ENCODE data around the gene DNAJC2. TPM values are rescaled to one million over a fixed set of nuclear protein-coding genes. Genes with fewer than 3 reads are reported as not detected.

DNAJC2 gene
- polyA plus RNA-seq, 1 donor from 2014 or later = 29.7 TPM

DNA sequence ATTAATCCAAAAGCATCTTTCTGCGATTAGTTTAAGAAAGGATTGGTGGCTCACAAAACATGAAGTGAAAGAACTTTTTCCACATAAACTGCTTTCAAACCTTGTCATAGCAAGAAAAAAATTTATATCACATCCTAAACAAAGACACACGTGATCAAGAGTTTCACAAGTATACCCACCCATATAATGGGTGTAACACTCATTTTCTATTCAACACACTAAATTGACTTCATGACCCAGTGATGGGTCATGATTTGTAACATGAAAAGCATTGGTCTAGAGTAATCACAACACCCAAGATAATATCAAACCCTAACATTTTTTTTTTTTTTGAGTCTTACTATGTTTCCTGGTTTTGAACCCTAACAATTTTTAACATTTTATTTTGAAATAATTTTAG, 29.7 kb downstream of the DNAJC2 start:
- H3K9me3 ChIP-seq (ENCODE audit: low read length) = no peaks in the 10 kb centered on the region
- H3K9me2 ChIP-seq (ENCODE audit: insufficient read depth, low read length) = no peaks in the 10 kb centered on the region
- peaks cover 35% of the 10 kb centered on the region for H3K36me3 ChIP-seq (ENCODE audit: insufficient read depth, low read length)

DNA sequence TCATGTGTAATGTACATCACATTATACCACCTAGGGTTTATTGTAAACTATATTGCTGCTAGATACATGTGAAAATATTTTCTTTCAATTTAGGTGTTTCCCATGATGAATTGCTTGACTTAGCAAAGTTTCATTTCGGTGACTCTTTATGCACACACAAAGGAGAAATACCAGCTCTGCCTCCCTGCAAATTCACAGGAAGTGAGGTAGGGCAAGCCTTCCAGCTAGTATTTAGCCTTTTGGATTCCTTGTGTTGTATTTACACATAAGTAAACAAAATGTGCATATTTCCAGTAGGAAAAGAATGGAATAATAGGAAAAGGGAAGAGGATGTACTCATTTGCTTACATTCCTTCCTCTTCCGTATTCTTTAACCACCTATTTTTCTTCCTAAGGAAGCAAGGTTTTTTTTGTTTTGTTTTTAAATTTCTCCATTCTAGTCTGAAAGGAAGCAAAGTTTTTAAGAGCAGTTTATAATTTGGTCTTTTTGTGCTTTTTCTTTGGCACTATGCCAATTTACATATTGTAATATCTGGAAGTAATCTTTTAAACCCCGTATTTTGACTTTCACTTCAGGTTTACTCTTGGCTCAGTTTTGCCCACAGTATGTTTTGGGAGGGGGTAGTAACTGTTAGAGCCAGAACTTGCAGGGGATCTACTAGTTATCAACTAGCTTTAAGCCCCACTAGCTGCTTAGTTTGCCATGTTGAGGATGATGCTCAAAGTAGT, 36.9 kb downstream of the DNAJC2 start:
- Histone ChIP-seq H3K27me3 (ENCODE audit: insufficient read depth, low read depth, low read length) (no peaks in the 10 kb centered on the region), H3K4me2 (ENCODE audit: low read length) (no peak overlapping the region), H2AFZ (ENCODE audit: low read depth, low read length) (no peak overlapping the region), H3K9me2 (ENCODE audit: insufficient read depth, low read length) (no peaks in the 10 kb centered on the region), H3F3A (ENCODE audit: insufficient read depth, low read length, poor library complexity, severe bottlenecking) (no peaks in the 10 kb centered on the region), H3K79me2 (replicated peaks; ENCODE audit: insufficient read depth, low read length) (no peaks in the 10 kb centered on the region), H4K20me1 (ENCODE audit: insufficient read depth) (no peaks in the 10 kb centered on the region), H3K27ac (ENCODE audit: low read length) (no peak overlapping the region), H3K9me3 (ENCODE audit: low read length) (no peaks in the 10 kb centered on the region), H3K36me3 (ENCODE audit: insufficient read depth, low read length) (peaks cover 33% of the 10 kb centered on the region), H3K4me3 (ENCODE audit: low read length) (no peak overlapping the region), H3K9ac (ENCODE audit: low read length) (no peak overlapping the region)
- TF ChIP-seq POLR2AphosphoS5 (IDR thresholded peaks at IDR 0.05) (no peak), EP300 (conservative IDR thresholded peaks at IDR 0.05; ENCODE audit: poor library complexity, severe bottlenecking) (no peak), MXI1 (conservative IDR thresholded peaks at IDR 0.05; ENCODE audit: poor library complexity, severe bottlenecking) (no peak), TAF1 (IDR thresholded peaks at IDR 0.05; ENCODE audit: low read depth) (no peak), EZH2 (IDR thresholded peaks at IDR 0.05; ENCODE audit: borderline replicate concordance, insufficient read depth, low read length, poor library complexity, severe bottlenecking) (no peak), REST (IDR thresholded peaks at IDR 0.05; ENCODE audit: borderline replicate concordance) (no peak)
- TF ChIP-seq, protein P1, sequence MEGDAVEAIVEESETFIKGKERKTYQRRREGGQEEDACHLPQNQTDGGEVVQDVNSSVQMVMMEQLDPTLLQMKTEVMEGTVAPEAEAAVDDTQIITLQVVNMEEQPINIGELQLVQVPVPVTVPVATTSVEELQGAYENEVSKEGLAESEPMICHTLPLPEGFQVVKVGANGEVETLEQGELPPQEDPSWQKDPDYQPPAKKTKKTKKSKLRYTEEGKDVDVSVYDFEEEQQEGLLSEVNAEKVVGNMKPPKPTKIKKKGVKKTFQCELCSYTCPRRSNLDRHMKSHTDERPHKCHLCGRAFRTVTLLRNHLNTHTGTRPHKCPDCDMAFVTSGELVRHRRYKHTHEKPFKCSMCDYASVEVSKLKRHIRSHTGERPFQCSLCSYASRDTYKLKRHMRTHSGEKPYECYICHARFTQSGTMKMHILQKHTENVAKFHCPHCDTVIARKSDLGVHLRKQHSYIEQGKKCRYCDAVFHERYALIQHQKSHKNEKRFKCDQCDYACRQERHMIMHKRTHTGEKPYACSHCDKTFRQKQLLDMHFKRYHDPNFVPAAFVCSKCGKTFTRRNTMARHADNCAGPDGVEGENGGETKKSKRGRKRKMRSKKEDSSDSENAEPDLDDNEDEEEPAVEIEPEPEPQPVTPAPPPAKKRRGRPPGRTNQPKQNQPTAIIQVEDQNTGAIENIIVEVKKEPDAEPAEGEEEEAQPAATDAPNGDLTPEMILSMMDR (IDR thresholded peaks at IDR 0.05; ENCODE audit: poor library complexity, severe bottlenecking) = no peak

More for the DNA sequence above, 29.7 kb downstream of the DNAJC2 start:
- no peak overlapping the region for H2AFZ ChIP-seq (ENCODE audit: low read depth, low read length)
- H3K9ac ChIP-seq (ENCODE audit: low read length) = no peak overlapping the region
- no peaks in the 10 kb centered on the region for H3K79me2 ChIP-seq (replicated peaks; ENCODE audit: insufficient read depth, low read length)
- no peaks in the 10 kb centered on the region for H3K27me3 ChIP-seq (ENCODE audit: insufficient read depth, low read depth, low read length)
- H3K27ac ChIP-seq (ENCODE audit: low read length) = no peak overlapping the region
- no peak for TF ChIP-seq RAD21 (conservative IDR thresholded peaks at IDR 0.05)
- no peak for TF ChIP-seq EZH2 (IDR thresholded peaks at IDR 0.05; ENCODE audit: borderline replicate concordance, insufficient read depth, low read length, poor library complexity, severe bottlenecking)
- no peak for TF ChIP-seq SMC3 (conservative IDR thresholded peaks at IDR 0.05; ENCODE audit: poor library complexity)
- TF ChIP-seq POLR2AphosphoS5 (IDR thresholded peaks at IDR 0.05) = no peak
- no peak for TF ChIP-seq REST (IDR thresholded peaks at IDR 0.05; ENCODE audit: borderline replicate concordance)
- TF ChIP-seq TAF1 (IDR thresholded peaks at IDR 0.05; ENCODE audit: low read depth) = no peak
- no peak for TF ChIP-seq MXI1 (conservative IDR thresholded peaks at IDR 0.05; ENCODE audit: poor library complexity, severe bottlenecking)
- TF ChIP-seq, protein P1 (IDR thresholded peaks at IDR 0.05; ENCODE audit: poor library complexity, severe bottlenecking) = no peak
- no peak for TF ChIP-seq EP300 (conservative IDR thresholded peaks at IDR 0.05; ENCODE audit: poor library complexity, severe bottlenecking)
- no peaks in the 10 kb centered on the region for H4K20me1 ChIP-seq (ENCODE audit: insufficient read depth)
- H3K4me2 ChIP-seq (ENCODE audit: low read length) = no peak overlapping the region
- no peak overlapping the region for H3K4me3 ChIP-seq (ENCODE audit: low read length)
- no peaks in the 10 kb centered on the region for H3F3A ChIP-seq (ENCODE audit: insufficient read depth, low read length, poor library complexity, severe bottlenecking)
